ENCODE data around the gene SPACA7.
A peak's percentile ranks its signal among the peaks of the same experiment; 100 is the strongest.

The SPACA7 gene

DNA sequence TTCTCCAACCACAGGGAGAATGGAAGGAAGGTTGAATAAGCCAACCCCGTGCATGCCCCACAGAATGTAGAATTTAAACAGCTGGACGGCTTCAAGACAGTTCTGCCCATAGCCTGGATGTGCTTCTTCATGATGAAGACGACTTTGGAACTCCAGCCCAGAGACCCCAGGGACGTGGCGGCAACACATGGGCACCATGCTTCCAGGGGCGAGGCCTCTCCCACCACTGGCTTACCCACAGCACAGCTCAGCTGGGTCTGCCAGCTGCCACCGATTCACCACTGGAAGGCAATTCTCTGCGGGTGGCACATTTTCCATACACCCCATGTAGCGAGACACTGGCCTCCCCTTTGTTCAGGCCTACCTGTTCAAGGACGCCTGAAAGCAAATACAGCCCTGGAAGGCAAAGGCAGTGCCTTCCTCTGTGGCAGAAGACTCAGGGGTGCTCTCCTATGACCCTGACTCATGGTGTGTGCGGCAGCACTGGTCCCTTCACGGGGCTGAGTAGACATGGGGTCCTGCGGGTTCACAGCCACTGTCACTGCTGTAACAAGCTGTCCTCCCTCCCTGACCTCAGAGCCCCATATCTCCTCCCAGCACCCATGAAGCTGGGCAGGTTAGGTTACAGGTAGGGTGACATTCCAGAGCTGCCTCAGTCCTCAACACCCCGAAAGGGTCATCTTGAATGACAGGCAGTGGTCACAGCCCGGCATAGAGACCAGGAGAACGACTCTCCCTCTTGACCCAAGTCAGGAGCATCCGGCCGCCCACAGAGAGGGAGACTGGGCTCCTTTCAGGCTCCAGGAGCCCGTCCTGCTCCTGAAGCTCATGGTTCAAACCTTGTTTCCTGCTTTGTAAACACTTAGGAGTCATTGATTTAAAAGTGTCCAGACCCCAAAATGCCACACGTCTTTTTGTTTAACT lies 72.7 kb downstream of the SPACA7 start:
- peak; percentile 50 for DNase-seq

DNA sequence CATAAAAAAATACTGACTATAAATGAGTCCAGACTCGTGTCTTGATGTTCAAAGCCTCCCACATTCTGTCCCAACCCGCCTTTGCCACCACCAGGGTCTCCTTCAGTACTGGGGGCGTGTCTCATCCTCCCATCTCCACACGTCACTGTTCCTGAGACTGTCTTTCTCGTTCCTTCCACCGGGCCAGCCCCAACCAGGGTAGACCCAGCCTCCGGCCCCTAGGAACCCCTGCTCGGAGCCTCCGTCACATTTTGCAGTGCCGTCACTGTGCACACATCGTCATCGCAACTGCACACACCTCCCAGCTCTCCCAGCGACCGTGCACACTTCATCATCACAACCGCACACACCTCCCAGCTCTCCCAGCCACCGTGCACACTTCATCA lies 73.4 kb downstream of the SPACA7 start:
- DNase-seq = no peak

DNA sequence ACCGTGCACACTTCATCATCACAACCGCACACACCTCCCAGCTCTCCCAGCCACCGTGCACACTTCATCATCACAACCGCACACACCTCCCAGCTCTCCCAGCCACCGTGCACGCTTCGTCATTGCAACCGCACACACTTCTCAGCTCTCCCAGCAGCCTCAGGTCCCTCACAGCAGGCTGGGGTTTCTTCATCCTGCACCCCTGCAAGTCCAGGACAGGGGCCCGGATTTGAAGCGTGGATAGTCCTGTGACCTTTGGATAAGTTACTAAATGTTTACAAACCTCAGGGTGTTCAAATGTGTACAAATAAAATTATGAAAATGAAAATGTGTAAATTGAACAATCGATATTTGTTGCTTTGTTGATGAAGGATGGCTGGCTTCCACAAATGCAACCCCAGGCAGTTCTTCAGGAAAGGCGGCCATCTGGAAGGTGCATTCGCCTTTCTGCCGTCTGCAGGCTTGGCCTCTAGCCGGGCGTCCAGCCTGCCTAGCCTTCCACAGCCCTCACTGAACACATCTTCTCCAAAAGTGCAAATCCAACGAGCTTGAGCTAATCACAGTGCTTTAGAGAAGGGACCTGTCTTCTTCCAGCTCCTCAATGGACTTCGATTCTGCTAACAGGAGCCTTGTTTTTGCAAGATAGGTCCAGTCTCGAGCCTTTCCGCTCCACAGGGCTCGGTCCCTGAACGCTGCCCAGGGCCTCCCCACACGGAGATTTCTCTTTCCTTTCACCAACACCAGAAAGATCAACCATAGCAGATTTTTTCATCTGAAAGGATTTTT lies 74.2 kb downstream of the SPACA7 start:
- DNase-seq = no peak

DNA sequence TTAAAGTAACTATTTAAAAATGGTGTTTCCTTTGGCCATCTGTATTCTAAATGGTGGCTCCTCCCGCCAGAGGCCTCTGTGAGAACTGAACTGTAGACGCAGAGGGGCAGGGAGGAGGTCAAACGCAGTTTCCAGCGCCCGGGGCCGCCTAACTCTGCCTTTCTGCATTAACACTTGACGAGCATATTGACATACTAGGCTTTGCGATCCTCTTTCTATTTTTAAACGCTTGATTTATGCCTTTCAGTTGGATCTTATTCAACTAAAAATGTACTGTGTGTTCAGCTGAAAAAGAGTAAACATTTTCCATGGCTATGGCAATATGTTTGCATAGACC lies 74.7 kb downstream of the SPACA7 start:
- DNase-seq = no peak

DNA sequence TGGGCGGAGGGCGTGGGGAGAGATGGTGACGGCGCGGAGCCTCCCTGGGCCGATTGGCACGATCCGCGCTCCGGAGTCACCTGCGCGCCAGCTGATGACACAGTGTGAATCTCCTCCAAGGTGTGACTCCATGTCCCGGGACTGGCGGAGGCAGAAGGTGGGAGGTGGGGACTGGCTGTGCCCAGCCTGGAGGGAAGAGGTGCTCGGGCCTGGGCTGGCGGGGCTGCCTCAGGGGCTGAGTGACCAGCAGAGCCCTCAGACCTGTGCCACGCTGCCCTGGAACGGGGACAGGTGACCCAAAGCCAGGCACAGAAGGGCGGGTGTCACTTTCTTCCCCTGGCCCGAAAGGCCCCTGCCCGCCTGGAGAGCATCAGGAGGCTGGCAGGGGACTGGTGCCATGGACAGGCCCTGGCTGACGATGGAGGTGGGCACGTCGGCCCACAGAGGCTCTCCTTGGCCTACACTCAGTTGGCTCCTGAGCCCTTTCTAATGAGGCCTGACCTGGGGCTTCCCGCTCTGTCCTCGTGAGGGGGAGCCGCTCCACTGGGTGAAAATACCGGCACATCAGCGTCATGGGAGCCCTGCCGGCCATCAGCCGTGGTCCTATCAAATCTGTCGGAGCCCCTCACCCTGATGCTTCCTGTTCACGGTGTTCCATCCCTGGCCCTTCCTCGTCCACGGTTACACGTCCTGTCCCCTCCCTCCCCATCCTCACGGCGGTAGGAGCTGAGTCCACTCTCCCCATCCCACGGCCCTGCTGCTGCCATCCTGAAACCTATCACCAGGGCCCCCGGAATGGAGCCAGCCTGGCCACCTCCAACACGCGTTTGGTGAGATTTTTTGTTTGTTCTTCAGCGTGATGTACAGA lies 75.6 kb downstream of the SPACA7 start:
- peak; percentile 50 for DNase-seq

DNA sequence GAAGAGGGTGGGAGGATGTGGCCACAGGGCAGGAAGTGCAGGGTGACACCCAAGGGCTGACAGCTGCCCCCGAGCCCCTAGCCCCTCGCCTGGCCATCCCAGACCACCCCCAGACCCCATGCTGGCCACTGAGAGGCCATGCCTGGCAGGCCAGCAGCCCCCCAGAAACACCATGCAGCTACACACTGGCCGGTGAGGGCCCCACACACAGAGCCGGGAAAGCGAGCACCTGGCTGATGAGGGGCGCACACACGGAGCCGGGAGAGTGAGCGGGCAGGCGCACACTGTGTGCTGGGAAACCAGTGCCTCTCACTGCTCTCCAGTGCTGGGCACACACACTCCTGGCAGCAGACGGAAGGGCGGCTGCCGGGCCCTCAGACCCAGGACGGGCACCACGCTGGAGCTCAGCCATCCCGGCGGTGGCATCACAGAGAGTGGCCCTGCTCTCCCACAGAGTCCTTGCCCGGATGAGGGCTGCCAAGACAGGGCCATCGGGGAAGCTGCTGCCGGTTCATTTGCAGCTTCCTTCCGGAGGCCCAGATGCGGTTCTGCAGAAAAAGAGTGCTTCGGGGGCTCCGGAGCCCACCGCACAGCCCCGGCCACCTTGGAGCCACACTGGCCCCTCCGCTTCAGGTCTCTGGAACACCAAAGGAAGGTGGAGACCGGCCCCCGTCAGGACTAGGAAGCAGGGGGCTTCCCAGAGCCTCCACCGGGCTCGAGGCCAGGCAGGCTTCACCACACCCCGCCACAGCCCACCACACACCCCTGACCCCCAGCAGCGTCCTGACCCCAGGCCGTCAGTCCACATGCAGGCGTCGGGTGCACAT lies 76.4 kb downstream of the SPACA7 start:
- peak; percentile 52 for DNase-seq

DNA sequence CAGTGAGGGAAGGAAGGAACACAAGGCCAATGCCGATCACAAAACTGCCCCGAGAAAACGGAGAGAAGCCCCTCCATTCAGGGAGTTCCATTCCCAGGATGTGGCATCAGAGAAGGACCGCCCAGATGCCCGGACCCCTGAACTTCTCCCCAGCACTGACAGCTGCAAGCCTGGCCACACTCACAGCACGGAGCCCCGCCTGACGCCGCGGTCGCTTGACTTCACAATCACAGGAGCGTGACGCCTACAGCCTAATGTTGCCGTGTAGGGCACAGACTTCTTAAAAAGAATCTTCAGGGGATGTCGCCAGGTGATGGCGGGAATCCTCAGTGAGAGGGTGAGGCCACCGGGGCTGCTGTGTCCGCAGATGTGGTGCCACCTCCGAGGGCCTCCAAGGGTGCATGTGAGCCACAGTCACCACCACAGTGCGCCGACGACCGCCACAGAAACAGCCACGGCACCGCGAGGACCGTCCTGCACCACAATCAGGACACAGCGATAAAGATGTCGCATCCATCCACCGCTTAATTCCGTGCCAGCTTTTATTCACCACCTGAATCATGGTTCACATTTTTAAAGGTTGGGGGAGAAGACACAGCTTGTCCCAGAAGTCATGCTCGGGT lies 77.2 kb downstream of the SPACA7 start:
- peak; percentile 50 for DNase-seq

DNA sequence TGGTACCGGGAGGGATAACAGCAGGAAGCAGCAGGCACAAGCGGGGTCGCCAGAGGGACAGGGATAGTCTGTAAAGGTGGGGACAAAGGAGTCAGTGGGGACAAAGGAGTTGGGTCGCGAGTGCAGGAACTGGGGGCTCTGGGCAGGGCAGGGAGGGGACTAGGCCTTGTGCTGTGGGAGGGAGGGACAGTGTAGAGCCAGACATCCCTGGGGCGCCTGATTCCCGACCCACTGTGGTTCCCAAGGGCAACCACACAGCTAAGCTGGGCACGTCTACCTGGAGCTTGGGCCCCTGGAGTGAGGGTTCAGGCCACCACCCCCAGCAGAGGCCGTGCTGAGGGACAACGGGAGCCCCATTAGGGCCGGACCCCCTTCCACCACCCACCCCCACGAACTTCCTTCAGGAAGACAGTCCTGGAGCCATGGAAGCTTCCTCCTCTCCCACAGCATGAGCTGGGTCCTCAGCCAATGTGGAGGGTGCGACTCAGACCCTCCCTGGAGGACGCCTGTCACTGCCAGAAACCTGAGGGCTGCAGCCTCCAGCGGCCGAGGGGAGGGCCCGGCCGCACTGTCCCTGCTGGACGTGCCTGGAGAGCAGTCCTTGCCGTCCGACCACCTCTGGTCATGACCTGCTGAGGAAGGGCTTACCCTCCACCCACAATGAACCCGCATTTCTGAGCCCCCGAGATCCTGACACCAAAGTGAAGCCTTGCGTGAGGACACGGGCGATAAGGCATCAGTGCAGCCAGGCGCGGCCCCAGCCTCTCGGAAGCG lies 77.9 kb downstream of the SPACA7 start:
- DNase-seq = peak; percentile 48

DNA sequence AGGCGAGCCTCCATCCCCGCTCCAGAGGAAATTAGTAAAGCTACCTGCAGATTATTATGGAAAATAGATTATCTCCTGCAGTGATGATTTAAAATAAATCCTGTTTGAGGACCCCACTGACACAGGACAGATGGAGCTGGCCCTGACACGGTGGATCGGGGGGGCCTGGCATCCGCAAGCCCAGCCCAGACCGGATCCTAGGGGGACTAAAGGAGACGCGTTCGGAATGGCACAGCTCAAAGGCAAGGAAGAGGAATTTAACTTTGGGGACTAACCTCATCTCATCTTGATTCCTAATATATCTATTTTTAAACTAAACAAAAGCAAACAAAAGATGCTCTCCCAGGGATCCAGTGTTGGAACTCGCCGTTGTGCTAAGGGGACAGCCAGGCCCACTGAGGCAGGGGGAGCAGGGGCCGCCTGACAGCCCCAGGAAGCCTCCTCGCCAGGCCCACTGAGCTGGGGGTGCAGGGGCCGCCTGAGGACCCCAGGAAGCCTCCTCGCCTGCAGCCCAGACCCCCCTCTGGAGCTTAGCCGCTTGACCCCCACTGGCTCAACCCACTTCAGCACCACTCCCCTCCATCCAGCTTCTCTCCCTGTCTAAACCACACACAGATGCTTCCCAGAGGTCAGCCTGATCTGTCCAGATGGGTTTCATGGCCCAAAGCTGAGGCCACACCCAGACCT lies 78.6 kb downstream of the SPACA7 start:
- no peak for DNase-seq

DNA sequence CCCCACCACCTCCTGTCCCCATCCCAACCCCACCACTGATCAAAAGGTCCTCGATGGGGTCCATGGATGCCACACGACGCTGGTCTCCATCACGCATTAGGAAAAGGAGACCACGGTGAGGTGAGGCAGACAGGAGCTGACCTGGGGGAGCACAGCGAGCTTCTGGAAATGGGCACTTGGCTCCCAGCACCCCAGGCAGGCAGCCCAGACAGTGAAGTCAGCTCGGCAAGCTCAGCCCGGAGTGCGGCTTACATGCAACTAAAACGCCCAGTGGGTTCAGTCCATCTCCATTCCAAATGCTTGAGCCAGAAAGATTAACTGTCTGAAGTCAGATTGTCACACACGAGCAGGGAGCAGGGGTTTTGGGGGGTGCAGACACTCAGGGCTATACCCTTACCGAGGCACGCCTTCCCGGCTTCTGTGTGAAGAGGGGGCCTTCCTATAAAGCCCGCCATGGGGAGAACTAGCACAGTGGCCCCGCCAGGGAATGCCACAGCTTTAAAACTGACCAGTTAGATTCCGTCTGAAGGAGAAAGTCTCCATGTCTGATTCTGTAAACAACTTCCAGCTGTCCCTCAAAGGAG lies 79.4 kb downstream of the SPACA7 start:
- peak; percentile 50 for DNase-seq

DNA sequence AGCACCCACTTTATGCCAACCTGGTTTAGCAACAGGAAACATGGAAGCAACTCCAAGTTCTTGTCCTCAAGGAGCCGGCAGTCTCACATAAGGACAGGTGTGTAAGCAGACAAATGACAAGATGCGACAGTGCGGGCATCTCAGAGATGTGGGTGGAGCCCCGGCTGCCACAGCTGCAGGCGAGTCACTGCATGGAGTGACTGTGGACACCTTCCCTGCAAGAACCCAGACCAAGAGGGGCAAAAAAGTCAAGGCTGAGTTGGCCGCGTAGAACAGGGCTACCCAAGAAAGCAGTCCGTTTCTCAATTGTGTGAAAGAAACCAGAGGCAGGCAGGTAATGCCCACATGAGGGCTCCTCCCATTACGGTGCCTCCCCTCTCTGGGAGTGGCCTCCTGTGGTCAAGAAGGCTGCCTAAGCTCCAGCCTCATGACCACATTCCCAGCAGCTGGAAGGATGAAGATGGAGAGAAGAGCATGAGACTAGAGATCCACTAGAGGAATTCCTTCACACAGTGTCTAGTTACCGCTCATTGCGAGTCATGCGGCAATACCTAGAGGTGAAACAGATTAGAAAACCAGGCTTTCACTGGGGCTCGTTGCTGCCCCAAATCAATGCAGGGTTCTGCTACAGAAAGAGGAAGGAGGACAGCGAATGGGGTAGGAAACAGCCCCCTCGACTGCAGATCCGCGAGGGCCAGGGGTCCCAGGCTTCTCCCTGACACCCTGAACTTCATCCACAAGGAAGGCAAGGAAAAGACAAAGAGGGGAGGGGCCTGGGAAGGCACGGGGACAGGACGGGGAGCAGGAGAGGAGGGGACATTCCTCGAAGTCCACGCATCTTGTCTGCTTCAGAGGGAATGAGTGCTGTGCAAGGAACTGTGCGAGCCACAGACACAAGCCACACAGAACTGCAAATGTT lies 80.2 kb downstream of the SPACA7 start:
- DNase-seq = no peak

DNA sequence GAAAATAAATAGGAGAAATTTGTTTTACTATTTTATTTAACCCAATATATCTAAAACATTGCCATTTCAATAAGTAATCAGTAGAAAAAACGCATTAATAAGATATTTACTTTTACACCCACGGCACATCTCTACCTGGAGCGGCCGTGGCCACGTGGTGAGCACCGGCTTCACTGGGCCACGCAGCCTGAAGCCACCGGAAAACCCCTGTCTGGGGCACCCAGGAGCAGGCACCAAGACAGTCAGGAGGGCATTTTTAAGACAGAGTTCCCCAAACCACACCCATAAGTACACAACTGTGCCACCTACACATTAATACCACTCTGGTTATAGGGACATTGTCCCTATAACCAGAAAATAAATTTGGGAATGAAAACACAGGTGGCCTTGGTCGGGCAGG lies 80.9 kb downstream of the SPACA7 start:
- no peak for DNase-seq

DNA sequence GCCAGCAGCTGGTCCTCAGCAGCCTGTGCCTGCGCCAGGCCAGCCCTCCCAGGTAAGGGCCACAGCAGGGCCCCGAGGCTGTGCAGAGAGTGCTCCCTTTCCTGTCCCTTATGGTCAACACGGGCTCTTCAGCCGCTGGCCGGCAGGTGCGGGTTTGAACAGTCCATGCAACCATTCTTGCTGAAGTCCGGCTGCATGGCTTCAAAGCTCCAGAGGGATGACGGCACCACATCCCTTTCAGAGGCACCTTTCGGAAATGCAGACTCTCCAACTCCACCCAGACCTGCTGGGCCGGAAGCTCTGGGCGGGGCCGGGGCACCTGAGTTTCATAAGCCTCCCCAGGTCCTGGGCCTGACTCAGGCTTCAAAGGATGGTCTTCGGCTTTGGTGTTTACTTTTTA lies 81.3 kb downstream of the SPACA7 start:
- DNase-seq = no peak

DNA sequence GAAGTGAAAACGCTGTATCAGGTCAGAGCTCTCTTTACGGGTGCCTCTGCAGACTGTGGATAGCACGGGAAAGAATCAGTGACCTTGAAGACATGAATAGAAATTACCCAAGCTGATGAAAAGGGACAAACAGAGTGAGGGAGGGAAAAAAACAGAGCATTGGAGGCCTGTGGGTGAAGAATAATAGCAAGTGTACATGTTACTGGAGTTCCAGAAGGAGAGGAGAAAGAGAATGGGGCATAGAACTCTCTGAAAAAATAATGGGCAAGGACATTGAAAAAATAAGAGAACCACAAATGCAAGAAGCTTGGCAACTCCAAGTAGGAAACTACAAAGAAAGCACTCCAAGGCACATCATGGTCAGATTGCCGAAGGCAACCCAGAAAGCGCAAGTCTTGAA lies 86.3 kb downstream of the SPACA7 start:
- DNase-seq = no peak

DNA sequence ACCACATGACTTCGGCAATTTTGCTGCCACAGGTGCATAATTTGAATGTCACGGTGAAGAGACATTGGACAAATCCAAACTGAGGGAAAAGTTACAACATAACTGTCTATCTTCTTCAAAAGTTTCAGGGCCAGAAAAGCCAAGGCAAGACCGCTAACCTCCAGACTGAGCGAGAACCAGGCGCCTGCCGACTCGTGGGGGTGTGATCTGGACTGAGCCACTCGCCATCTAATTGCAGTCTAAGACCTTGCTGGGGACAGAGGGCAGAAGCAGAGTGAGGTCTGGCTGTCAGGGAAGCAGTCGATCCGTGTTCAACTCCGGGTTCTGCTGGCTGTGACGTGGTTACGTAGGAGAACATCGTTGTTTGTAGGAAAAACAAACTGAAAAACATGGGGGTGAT lies 88.6 kb downstream of the SPACA7 start:
- DNase-seq = no peak

DNA sequence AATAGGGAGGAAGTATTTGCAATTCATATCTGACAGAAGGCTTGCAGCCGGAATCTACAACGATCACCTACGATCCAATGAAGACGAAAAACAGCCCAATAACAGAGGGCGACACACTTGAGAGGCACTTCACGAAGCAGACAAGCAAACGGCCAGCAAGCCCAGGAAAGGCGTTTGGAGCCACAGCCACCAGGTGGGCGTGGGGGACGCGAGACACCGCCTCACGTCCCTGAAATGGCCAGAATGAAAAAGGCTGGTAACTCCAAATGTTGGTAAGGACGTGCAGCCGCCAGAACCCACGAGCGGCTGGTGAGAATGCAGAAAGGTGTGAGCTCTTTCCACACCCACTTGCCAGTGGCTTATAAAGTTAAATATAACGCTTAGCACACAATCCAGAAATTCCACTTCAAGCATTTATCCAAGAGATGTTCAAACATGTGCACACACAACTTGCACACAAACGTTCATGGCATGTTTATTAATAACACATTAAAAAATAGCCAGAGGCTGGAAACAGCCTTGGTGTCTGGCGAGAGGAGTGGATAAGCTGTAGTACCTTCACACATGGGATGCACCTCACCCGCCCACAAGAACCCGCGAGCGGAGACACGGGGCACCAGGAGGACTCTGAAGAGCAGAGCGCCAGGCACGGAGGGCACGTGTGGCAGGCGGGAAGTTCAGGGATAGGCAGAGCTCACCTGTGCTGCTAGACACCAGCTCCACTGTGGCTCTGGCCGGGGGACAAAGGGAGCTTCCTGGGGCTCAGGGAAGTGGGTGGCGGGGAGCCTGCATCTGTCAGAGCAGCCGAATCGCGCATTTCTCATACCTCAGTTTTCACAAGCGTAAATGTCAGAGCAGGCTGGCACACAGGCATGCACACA lies 89.3 kb downstream of the SPACA7 start:
- DNase-seq = no peak

DNA sequence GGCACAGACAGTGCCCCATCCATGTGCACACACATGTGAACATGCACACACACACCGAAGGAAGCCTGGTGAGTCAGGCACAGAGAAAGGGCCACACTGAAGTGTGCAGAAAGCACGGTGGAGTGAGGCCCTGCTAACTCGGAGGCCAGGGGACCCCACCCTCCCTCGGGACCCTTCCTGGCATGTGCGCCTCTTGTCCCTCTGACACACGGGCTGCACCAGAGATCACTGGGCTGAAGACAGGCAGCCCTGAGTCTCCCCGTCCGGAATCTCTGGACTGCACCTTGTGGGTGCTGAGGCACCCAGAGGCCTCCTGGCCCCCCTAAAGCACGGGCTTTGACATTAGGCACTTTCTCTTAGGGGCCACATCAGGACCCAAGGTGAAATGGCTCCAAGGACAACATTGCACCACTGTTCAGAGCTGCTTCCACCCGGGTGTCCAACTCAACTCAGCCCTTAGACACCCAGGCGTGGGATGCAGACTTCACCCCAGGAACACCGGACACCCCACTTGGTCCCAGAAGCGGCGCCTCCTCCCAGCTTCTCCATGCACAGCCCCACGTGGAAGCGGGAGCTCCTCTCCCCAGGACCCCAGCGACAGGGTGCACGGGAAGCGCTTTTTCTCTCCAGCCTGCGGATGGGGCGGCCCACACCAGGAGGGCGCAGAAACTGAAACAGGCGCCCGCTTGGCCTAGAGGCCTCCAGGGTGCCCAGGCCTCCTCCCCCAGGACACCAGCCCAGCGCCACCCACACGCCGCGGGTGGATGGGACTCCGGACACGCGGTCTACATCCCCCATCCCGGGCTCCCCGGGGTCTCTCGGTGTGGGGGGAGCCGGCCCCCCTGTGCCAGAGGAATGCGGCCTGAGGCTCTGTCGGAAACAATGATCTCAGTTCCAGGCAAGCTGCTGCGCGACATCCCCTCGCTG lies 90.2 kb downstream of the SPACA7 start:
- DNase-seq = no peak
